NK-92 treated with Interleukin-12 subunit alpha and Interleukin-12 subunit beta, amount 100 ng/mL, for 24 hours (cell line): Measurements from ENCODE around the gene SLC25A17.
"Not testable (repeated sequence)": the region's sequence is repeated elsewhere in the genome, so short reads cannot be mapped to it uniquely, and the experiment has no call there.

Source experiments
- DNase-seq: peaks from one replicate; lab custom pipeline; 2025; lab: John Stamatoyannopoulos, UW

SLC25A17 gene

GRCh38 chr22:40818192-40818746 is 877 bp downstream of the SLC25A17 start:
- no peak for DNase-seq

- DNase-seq: no peak
These were observed 1.4 kb downstream of the SLC25A17 start for GRCh38 chr22:40817737-40818136.

- DNase-seq: no peak
These were observed 5.2 kb downstream of the SLC25A17 start for GRCh38 chr22:40813912-40814315.

- DNase-seq: no peak
These were observed 10.9 kb downstream of the SLC25A17 start for GRCh38 chr22:40808018-40808841.

GRCh38 chr22:40806711-40807110 is 12.4 kb downstream of the SLC25A17 start:
- DNase-seq: no peak

- no peak for DNase-seq
These were observed 13.4 kb downstream of the SLC25A17 start for GRCh38 chr22:40805699-40806203.

GRCh38 chr22:40805239-40805638 is 13.9 kb downstream of the SLC25A17 start:
- no peak for DNase-seq

GRCh38 chr22:40803321-40803720 is 15.8 kb downstream of the SLC25A17 start:
- DNase-seq: no peak

- DNase-seq: no peak
These were observed 20.1 kb downstream of the SLC25A17 start for GRCh38 chr22:40799008-40799407.

GRCh38 chr22:40797427-40797826 is 21.7 kb downstream of the SLC25A17 start:
- DNase-seq: no peak

GRCh38 chr22:40792451-40792850 is 26.7 kb downstream of the SLC25A17 start:
- no peak for DNase-seq

GRCh38 chr22:40791241-40791640 is 27.9 kb downstream of the SLC25A17 start:
- DNase-seq: no peak

GRCh38 chr22:40789131-40789530 is 30.0 kb downstream of the SLC25A17 start:
- no peak for DNase-seq

- no peak for DNase-seq
These were observed 36.6 kb downstream of the SLC25A17 start for GRCh38 chr22:40782521-40782920.

GRCh38 chr22:40781749-40782148 is 37.4 kb downstream of the SLC25A17 start:
- not testable (repeated sequence) for DNase-seq

GRCh38 chr22:40769761-40770160 is 49.4 kb downstream of the SLC25A17 start:
- DNase-seq: no peak

- DNase-seq: no peak
These were observed 50.9 kb downstream of the SLC25A17 start for GRCh38 chr22:40768206-40768605.

GRCh38 chr22:40766956-40767355 is 52.2 kb downstream of the SLC25A17 start:
- no peak for DNase-seq

GRCh38 chr22:40764763-40765441 is 54.2 kb downstream of the SLC25A17 start:
- no peak for DNase-seq

- no peak for DNase-seq
These were observed 59.8 kb downstream of the SLC25A17 start for GRCh38 chr22:40759294-40759840.

- DNase-seq: not testable (repeated sequence)
These were observed 60.3 kb downstream of the SLC25A17 start for GRCh38 chr22:40758851-40759250.

- DNase-seq: no peak
These were observed 60.8 kb downstream of the SLC25A17 start for GRCh38 chr22:40758390-40758789.

- no peak for DNase-seq
These were observed 62.1 kb downstream of the SLC25A17 start for GRCh38 chr22:40757071-40757470.
